Measurements from ENCODE around the gene PALS1. TPM values are rescaled to one million over a fixed set of nuclear protein-coding genes. Genes with fewer than 3 reads are reported as not detected.
A peak's percentile ranks its signal among the peaks of the same experiment; 100 is the strongest.
"Not testable (repeated sequence)": the region's sequence is repeated elsewhere in the genome, so short reads cannot be mapped to it uniquely, and the experiment has no call there.

The PALS1 gene
- total RNA-seq, 1 donor from 2014 or later: 23.6 TPM

DNA sequence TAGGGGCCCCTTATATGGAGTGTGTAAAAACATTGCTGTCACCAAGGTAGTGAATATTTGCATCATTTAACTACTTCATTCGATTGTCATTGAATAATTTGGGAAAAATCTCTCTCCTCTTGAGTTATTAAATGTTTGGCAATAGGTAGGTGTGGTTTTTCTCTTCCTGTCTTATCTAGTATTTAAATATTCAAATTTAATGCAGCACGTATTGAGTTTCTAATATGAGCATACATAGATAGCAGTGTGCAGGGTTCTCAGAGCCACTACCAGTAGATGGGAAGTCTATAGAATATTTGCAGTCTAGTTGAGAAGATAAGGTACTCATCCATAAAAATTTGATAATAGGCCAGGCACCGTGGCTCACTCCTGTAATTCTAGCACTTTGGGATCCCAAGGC, 16.7 kb downstream of the PALS1 start:
- no peak for DNase-seq (ENCODE audit: low read depth in 2 of 2)

- no peak for DNase-seq (ENCODE audit: low read depth in 2 of 2)
These were observed 19.7 kb downstream of the PALS1 start for GRCh38 chr14:67260965-67261364.

DNA sequence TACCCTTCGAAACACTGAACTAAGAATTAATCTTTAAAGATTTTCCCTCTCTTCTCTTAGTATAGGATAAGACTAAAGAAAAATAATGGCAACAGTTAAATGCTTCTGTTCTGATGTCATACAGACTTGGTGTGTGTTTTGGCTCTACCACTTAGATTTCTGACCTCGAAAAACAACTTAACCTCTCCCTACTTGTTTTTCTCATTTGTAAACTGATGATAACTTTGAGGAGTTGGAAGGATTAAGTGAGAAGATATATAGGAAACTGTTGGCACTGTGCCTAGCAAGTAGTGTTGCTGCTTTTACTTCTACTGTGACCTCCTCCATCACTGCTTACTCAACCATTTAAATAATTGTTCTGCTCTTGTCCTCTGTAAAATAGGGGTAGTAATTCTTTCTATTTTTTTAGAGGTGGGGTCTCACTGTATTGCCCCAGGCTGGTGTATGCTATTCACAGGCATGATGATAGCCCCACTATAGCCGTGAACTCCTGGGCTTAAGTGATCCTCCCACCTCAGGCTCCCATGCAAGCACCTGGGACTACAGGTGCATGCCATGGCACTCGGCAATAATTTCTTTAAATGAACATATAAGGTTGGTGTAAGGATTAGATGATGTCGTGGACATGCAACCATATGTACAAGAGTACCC, 22.4 kb downstream of the PALS1 start:
- DNase-seq (ENCODE audit: low read depth in 2 of 2): peak in 1 of 2 donors; percentile 39

DNA sequence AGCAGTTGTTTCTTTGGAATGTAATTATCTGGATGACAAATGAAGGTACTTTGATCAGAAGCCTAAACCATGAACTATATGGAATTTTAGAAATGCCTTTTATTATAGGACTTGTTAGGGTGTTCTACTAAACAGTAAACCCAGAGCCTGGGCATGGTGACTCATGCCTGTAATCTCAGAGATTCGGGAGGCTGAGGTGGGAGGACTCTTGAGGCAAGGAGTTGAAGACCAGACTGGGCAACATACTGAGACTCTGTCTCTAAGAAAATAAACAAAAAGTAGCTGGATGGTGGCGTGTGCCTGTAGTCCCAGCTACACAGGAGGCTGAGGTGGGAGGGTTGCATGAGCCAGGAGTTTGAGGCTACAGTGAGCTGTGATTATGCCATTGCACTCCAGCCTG, 23.9 kb downstream of the PALS1 start:
- DNase-seq (ENCODE audit: low read depth in 2 of 2): no peak

DNA sequence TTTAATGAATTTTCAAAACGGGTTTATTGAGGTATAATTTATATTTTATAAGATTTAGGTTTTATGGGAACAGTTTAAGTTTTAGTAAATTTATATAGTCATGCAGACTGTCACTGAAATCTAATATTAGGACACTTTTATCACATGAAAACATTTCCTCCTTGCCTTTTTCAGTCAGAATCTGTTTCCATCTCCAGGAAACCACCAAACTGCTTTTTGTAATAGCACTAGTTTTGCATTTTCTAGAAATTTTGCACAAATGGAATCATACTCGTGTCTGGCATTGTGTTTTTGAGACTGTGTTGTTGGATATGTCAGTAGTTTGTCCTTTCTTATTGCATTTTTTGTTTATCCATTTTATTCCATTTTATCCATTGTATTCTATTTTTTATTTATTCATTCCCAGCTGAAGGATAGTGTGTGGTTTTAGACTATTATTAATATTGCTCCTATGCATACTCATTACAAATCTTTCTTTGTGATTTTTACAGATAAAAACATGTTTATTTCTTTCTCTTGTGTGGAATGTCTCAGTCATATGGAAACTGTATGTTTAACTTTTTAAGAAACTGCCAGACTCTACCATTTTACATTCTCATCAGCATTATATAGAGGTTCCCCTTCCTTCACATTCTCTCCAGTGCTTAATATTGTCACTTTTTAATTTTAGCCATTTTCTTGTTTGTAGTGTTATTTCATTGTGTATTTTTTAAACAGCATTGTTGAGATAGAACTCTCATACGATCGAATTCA, 26.5 kb downstream of the PALS1 start:
- peak in 1 of 2 donors; percentile 28 for DNase-seq (ENCODE audit: low read depth in 2 of 2)

GRCh38 chr14:67268426-67269150, 27.4 kb downstream of the PALS1 start:
- DNase-seq (ENCODE audit: low read depth in 2 of 2): peak; percentile 23 to 27

DNA sequence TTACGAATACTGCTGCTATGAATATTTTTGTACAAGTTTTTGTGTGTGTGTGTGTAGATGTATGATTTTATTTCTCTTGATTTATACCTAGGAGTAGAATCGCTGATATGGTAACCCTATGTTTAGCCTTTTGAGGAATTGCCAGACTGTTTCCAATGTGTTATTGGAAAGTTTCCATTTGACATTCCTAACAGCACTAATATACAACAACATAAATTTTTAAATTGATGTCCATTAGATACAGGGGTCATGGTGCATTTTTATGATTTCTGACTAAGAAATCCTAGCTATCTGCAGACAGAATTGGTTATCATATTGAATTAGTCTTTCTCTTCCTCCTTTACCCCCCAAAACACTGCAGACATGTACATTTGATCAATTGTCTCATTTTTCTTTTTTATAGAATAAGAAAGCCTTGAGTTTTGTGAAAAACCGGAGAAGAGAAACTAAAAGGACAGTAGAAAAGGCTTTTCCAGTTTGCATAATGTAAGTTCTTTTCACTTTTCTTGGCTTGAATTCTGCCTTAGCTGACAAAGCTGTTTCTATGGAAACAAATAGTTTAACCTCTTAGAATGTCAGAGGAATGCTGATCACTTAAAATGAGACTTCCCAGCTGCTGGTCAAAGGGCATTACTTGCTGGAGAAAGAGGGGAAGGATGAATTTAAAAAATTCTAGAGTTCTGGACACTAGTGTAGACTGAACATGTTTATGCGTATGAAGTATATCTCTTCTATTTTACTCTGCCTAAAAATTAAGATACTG, 28.2 kb downstream of the PALS1 start:
- DNase-seq (ENCODE audit: low read depth in 2 of 2): peak; percentile 54 to 79

DNA sequence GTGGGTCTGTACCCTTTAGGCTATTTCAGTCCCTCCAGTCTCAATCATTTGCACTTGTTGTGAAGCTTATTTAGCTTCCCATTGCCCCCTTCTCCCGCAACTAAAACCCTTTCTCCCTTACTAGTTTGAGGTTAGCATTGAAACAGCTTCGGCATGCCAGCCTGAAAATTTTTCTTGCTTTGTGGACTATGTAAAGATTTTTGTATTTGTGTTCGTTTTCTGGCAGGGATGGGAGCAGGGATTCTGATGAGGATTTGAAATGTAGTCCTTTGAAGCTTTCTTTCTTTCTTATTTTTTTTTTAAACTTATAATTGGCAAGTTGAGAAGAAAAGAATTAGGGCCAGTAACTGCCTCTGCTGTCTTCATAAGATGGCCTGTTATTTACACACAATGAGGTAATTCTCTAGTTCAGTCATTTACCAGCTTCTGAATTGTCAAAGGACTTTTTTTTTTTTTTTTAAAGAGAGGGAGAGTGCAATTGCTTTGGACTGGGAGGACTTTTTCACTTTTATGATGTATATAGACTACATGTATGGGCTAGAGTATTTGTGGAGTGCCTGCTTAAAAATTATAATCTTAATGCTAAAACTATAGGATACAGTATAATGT, 29.0 kb downstream of the PALS1 start:
- DNase-seq (ENCODE audit: low read depth in 2 of 2): no peak

GRCh38 chr14:67270933-67271332, 29.7 kb downstream of the PALS1 start:
- no peak for DNase-seq (ENCODE audit: low read depth in 2 of 2)

GRCh38 chr14:67273281-67273680, 32.0 kb downstream of the PALS1 start:
- not testable (repeated sequence) for DNase-seq (ENCODE audit: low read depth in 2 of 2)

GRCh38 chr14:67276131-67276530, 34.9 kb downstream of the PALS1 start:
- peak; percentile 35 to 90 for DNase-seq (ENCODE audit: low read depth in 2 of 2)

GRCh38 chr14:67280506-67280905, 39.3 kb downstream of the PALS1 start:
- no peak for DNase-seq (ENCODE audit: low read depth in 2 of 2)

DNA sequence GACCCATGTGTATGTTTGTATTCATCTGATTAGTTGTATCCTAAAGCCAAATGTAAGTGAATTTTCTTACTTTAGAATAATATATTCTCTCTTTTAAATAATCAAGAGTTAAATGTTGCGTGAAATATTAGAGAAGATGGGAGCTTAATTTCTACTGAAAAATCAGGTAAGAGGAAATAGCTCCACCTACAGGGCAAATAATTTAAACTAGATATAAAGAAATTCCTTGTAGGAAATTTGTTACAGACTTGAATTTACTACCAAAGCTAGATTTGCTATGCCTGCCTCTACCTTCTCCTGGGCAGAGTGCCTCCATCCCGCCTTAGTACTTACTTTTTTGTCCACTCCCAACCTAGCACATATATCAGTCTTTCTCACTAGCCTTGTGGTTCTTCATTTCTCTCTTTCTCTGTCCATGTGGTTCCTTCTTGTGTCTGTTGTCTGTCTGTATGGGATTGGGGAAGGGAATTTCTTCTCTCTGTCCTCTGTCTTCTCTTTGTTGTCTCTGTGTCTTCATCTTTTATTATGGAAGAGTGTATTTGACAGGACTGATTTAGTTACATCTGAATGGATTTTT, 44.7 kb downstream of the PALS1 start:
- DNase-seq (ENCODE audit: low read depth in 2 of 2): peak; percentile 54 to 71

Other genes with a start within 250 kb of the PALS1 start
- gene GARIN2, start 52.0 kb upstream of the PALS1 start, total RNA-seq: not detected in 2 replicates
- 42.1 and 59.5 TPM in 2 replicates for gene ATP6V1D, start 118.4 kb downstream of the PALS1 start, total RNA-seq
- gene EIF2S1, start 118.9 kb downstream of the PALS1 start, total RNA-seq: 117 and 162 TPM in 2 replicates
- 0.20 and 5.9 TPM in 2 replicates for gene PLEK2, start 170.7 kb downstream of the PALS1 start, total RNA-seq
- gene TMEM229B, start 247.3 kb downstream of the PALS1 start, total RNA-seq: 0.40 and 0.44 TPM in 2 replicates